RPMI8226 (cell line): ENCODE measurements around the gene ABHD10.

ENCODE experiments used
- DNase-seq: peaks from one replicate; pipeline ENCODE4 v3.0.0-alpha.2; 2015

ABHD10 gene

DNA sequence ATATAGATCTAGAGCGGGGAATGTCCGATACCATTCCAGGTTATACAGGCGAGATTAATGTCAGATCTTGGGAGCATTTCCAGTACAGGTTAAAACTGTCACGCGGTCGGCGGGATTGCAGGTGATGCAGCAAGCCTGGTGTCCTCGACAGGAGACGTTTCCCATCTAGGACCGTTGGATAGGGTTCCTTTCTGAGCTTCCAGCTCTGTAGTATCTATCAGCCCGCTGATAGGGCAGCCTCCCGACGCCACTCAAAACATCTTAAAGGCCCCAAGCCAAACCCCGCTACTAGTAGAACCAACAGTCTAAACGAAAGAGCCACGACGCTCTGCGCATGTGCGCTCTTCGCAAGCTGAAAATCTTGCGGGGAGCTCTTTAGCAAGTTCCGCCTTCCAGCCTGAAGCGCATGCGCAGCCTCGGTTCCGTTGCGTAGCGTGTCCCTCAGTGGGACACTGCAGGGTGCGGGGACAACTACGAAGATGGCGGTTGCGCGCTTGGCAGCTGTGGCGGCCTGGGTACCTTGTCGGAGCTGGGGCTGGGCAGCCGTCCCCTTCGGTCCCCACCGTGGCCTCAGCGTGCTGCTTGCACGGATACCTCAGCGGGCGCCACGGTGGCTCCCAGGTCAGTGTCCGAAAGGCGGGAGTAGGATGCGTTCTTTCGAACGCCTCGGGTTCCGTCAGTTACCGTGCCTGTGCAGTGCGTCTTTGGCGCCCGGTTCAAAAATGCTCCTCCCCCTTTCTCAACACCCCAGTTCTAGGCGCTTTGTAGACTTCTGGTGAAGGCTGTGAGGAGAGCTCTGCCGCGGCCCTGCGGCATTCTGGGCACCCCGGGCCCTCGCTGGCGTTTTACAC lies at the start of gene ABHD10:
Gene ABHD10, plus strand, starts transcription at position 444 of the 851 bp plus-strand sequence. Its CDS starts 36 bp downstream, at position 480.
- peak; percentile 97 for DNase-seq

DNA sequence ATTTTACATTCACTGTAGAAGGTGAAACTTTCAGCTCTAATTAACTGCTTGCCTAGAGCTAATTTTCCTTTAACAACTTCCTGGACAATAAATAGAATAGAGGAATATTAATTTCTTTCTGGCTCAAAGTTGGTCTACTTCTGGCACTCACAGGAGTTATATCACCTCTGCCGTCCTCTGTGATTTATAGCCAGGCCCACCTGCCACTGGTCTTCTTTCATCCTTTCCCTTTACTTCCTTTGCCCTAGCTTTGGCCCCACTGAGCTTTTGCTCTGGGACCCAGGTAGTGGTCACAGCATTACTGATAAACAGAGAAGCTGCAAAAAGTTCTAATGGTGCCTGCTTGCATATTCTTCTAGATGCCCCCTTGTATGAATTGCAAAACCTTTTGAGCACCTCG lies 49.3 kb upstream of the ABHD10 start:
- no peak for DNase-seq

DNA sequence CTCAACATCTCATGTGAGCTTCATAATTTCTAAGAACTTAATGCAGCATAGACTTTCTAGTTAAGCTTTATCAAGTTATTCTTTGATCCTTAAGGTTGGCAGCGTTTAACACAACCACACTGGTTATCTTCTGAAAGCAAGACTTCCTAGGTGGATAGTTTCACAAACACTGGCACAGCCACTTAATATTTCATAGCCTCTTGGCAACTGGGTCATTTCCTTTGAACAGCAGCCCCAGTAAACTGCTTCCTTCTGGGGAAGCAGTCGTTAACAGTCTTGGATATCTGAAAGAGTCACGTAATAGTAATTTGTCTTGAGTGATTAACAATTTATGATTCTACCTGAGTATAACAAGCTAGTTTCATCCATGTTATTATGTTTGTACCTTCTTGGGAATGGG lies 45.9 kb upstream of the ABHD10 start:
- DNase-seq: no peak

DNA sequence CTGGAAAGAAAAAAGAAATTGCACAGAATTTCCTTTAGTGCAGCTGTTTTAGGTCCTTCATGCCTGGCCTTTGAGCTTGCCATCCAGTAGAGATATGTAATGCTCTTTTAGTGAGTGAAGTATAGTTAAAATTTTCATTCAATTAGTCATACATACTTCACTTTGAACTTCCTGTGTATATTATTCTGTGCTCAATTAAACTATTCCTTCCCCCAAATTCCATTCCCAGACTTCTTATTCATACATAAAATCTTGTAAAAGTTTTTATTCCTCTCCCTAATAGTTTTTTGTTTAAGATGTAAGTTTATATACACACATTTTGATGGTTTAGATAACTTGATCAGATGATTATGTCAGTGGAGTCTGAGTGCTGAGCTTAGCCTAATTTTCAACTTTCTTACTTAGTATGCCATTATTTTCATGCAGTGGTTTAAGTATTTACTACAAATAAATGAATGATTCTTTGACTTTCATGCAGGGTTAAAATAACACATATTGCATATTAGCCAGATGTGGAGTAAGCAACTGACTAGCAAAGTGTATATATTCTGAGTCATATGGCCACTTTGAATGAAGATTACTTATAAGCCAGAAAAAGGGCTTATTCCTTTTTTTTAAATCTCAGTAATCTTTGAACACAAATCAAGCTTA lies 42.5 kb upstream of the ABHD10 start:
- no peak for DNase-seq

DNA sequence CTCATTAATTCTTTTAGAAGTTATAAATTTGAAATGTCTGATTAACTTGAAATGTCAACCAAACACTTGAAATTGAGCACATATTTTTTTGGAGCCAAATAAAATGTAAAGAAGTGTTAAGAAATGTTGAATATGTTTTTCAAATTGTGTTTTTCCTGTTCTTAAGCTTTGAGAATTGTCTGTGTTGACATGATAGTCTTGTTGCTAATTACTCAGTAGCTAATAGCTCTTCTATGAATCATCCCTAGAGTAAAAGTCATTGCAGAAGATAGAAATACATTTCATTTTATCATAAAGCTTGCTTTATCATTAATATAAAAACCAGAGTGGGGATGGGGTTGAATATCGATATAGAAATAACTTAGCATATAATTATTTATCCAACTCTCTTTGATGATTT lies 41.9 kb upstream of the ABHD10 start:
- DNase-seq: no peak

DNA sequence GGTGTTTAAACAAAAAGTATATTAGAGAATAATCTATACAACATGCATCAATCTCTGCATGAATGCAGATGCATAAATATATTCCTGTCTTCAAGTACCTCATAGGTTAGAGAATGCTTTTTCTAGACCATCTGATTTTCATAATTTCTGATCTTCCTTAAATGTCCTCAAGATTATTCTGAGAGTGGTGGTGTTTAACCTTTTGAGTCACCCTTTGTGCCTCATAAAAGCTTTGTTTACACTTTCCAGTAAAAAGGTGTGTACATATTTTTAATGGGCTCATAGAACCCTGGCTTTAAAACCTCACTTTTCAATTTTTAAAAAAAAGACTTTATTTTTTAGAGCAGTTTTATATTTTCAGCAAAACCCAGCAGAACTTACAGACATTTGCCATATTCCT lies 41.0 kb upstream of the ABHD10 start:
- DNase-seq: no peak

DNA sequence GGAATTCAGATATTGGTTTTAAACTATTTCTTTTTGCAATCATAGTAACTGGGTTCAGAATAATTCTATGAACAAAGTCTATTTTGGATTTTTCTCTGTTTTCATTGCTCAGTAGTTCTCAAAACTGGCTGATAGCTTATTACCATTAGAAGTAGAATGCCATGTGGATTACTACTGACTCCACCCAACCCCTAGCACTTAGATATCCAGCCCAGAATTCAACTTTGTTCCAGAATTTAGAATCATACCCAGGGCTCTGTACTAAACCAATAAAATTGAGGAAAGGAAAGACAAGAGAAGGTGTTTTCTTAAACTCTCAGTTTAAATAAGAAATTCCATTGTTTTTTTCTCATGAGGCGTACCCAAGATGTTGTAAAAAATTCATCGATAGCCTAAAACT lies 39.0 kb upstream of the ABHD10 start:
- DNase-seq: no peak

DNA sequence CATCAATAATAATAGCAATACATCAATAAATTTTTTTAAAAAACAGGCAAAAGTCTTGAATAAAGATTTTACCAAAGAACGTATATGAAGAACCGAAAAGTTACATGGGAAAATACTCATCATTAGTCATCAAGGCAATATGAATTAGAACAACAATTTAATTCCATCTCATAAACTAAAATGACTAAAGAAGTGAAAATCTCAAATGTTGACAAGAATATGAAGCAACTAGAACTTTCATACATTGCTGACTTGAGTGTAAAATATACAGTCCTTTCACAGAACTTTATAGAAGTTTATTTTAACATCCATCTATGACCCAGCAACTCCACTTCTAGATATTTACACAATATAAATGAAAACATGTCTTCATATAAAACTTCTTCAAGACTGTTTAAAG lies 35.3 kb upstream of the ABHD10 start:
- no peak for DNase-seq

DNA sequence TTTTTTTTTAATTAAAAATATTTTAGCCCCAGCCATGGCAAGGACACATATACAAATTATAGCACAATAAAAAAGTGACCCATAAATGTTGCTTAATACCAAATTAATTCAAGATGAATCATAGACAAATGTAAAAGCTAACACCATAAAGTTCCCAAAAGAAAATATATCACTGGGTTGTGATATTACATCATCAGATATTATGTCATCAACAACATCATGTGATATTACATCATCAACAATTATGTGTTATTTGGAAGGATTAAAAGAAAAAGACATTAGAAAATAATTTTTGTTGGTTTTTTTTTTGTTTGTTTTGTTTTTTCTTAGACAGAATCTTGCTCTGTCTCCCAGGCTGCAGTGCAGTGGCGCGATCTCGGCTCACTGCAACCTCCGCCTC lies 34.5 kb upstream of the ABHD10 start:
- no peak for DNase-seq

DNA sequence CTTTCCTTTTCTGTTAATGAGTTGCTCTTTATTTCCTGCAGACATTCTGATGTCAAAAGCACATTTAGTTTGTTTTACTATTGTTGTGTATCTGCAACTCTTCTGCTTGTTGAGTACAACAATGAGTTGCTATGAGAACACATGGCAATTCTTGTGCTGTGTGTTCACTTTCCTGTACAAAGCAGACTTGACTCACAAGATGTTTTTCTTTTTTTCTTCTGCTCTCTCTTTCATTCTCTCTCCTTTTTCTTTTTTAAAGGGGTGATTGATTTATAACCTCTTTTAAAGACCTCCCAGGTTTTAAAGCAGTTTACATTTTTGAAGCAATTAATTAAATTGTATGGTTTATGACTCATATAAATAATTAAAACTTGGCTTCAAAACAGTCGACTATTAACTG lies 31.6 kb upstream of the ABHD10 start:
- no peak for DNase-seq

DNA sequence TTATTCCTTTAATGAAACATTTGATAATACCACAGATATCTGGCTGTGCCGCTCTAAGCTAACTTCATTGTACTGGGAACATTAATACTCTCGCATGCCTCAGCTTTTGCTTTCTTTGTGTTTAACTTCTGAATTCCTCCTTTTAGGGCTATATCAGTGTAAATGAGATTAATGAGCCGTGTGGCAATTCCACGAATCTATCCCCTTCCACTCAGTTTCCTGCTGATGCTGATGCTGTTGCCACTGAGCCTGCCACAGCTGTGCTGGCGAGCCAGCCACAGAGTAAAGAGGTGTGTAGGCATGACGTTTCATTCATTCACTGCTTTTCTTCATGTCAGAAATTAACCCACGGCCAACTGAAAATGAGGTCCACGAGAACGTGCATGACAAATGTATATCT lies 30.0 kb upstream of the ABHD10 start:
- DNase-seq: no peak

DNA sequence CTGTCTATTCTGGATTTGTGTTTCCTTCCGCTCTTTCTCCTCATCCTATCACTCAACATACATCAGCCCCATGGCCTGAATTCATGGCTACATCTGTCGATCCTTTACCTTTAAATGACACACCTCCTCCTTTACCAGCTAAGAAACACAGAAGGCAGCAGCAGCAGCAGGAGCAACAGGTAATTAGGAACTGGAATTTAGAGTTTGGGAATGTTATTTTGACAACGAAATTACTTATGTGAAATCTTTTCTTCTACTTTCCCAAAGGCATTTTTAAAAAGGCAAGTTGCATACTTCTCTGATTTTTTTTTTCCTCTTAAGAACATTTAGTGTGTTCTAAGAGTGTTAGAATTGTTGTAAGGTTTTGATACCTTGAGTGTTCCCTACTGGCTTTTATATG lies 29.1 kb upstream of the ABHD10 start:
- no peak for DNase-seq

DNA sequence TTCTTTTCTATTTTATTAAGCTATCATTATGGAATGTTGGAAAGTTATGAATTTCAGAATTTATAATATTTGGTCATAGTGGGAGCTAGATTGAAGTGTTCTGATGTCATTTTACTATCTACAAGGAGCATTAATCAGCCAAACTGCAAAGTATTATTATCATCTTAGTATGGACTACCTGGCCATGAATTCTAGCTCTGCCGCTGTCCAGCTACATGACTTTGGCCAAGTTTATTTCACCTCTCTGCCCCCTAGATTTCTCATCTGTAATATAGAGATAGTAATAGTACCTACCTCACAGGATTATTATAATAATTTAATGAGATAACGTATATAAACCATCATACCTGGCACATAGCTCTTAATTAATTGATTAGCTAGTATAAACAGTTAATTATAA lies 27.8 kb upstream of the ABHD10 start:
- DNase-seq: no peak

DNA sequence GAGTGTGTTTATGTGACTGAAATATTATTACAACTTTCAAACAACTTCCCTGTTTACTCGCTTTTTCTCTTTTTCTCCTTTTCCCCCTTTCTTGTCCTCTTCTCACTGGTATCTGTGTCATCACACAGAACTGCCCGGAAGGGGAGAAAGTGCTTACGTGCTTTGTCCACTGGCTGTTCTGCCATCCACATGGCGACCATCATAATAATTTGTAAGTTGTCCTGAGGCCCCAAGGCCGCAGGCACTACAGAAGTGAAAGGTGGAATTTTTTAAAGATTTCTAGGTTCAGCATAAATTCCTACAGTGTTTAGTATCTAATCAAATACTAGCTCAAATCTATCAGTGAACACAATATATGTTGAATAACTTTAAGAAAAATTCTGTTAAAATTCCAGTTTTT lies 26.7 kb upstream of the ABHD10 start:
- no peak for DNase-seq

DNA sequence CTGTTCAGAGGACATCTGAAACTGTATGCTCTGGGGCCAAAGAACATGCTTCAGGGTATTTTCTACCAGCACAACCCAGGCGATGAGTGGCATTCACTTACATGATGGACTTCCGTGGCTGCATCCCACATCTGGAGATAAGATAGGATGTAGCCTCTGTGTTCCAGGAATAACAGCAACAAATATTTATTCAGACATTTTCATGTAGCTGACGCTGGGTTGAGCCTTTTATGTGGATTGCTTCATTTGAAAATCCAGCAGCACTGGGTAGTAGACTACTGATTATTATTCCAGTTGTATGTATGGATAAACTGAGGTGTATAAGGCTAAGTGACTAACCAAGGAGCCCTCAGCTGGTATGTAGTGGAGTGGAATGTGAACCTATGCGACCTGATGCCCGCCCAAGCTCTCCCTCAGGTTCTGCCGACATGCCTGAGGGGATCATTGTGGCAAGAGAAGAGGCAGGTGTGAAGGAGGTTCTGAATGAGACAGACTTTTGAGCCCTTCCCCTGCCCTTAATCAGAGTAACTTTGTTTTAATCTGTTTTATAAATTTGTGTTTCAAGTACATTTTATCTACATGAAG lies 25.9 kb upstream of the ABHD10 start:
- no peak for DNase-seq

DNA sequence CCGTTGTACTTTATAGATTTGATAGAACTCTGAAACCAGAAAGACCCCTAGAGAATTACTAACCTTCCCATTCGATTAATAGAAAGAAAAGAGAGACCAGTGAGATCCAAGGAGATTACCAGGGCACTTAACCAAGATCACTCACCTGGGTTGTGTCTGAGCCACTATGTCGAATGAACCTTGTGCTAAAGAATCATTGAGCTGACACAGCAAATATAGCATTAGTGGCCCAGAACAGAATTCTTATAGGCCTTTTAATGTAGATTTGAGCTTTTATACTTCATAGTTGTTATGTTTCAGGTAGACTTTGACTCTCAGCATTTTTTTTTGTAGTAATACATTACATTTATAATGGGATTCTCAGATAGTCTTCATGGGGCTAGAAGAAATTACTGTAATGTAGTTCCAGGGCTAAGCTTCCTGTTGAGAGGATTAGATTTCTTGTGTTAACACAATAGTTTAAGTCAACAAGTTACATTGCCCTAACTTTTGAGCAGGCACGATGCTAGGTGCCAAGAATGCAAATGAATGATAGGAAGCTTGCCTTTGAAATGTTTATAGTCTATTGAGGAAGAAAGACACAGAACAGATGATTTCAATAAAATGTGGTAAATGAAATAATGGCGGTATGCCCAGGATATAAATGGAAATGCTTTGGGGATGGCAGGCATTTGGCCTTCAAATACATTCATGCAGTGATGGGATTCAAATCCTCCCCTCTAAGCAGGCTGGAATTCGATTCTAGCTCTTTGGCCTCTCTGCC lies 24.4 kb upstream of the ABHD10 start:
- DNase-seq: no peak

DNA sequence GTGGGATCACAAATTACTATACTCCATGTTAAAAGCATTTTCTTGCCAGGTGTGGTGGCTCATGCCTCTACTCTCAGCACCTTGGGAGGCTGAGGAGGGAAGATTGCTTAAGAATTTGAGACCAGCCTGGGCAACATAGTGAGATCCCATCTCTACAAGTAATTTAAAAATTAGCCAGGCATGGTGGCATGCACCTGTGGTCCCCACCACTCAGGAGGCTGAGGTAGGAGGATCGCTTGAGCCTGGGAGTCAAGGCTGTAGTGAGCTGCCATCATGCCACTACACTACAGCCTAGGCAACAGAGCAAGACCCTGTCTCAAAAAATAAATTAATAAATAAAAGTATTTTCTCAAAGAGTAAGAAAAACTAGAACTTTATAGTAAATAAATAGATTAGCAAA lies 22.9 kb upstream of the ABHD10 start:
- DNase-seq: no peak

DNA sequence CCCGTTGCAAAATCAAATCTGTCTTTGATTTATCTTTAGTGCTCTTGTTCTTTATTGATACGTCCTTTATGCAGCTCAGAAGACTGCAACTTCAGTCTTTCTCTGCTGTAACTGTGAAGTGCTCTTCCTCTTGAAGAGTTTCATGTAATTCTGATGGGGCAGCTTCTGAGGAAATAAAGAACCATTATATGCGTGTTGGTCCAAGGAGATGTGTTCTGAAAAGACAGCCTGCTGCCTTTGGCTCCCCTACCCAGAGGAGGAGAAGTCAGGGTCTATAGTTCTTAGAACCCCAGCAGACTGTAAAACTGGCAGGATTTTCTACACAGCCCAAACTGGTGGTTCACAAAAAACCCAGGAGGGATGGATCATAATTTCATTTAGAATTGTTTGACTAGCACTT lies 22.4 kb upstream of the ABHD10 start:
- no peak for DNase-seq

DNA sequence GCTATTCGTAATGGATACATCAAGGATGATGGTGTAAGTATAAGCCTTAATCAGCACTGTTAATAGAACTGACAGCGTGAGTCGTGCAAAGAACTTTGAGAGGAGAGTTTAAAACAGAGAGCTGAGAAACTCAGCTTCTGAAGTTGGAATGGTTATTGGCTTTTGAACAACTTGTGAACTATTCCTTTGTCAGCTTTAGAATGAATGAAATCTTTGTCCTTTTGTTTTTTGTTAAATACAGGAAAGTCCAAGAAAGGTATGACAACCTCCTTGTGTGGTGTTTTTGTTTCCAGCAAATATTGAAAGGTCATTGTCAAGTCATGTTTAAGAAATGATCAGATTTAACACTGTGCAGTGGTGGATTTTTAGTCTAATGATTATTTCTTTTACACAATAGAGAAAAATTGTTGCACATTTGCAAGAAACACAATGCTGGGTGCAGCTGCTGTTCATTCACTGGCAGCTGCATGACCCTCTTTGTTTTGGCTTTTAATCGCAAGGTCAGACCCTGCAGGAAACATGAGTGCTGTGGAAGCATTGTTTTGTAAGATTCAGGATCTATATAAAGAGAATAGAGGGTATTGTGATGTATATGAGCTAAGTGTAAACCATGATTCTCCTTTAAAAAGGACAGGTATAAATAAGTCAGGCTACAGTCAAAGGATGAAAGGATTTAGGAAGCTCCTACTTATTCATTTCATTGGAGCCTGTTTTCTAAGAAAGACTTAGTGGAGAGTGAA lies 21.7 kb upstream of the ABHD10 start:
- DNase-seq: no peak

DNA sequence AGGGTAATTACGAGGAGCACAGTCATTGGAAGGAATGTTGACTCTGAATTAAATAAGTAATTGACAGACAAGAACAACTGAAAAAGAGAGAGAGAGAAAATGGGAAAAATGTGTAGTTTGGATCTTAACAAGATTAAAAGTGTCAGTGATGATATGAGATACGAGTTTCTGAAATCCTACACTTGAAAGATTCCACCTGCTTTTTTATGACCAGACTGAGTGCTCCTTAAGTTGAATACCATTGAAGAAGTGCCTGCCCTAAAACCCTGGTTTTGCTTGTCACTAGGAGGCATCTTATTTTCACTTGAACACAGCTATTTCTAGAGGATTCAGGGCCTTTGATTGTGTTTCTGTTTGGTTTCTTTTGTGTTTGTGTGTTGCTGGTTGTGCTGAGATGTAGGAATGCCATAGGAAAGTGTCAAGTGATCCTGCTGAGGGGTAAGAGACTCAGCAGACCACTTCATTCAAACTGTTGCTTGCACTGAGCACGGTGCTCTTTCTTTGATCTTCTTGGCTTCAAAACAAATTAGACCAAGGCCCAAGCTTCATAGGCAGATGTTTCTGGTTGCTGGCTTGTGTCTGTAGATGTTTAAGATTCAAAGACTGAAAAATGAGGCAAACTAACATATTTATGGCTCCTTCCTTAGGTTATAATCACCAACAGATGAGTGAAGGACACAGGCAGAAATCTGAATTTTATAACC lies 17.2 kb upstream of the ABHD10 start:
- DNase-seq: no peak

DNA sequence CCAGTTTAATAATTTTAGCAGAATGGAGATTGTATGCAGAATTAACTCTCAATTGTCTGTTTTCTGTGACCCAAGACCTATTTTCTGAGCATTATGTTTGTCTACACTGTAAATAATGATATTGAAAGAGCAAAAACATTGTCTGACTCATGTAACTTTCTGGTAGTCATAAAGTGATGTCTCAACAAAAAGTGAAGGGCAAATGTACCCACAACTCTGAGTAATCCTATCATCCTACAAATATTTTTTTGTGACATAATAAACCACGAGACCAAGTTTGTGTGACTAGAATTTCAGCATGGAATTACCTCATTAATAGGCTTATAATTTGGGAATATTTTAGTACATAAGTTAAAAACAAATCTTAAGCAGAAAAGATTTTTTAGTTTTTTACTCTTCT lies 15.4 kb upstream of the ABHD10 start:
- no peak for DNase-seq

DNA sequence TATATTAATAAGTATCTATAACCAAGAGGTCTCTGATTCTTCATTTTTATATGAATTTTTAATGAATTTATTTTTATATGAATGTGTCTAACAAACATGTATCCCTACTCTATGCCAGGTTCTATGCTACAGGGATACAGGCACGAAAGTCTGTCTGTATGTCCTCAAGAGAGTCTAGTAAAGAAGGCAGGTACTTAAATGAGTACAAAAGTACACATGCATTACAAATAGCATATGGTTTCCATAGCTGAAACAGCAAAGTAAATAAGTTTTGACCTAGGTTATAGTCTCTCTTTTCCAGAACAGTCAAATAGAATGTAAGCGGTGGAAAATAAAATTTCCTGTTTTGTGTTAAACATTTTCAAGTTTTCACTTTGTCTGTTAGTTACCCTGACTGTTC lies 13.3 kb upstream of the ABHD10 start:
- DNase-seq: no peak
